Measurements from ENCODE around the gene TMEM88. TPM values are rescaled to one million over a fixed set of nuclear protein-coding genes. Genes with fewer than 3 reads are reported as not detected.

The TMEM88 gene
- total and polyA plus RNA-seq, 3 donors from 2014 or later = 4.6 to 7.4 (median 6.8) TPM

- Histone ChIP-seq H3K36me3 (ENCODE audit: low read depth, missing control alignments) (no peaks in the 10 kb centered on the region), H3K27ac (no peak overlapping the region), H3K27me3 (no peaks in the 10 kb centered on the region), H3K4me1 (peaks cover 18% of the 10 kb centered on the region), H3K4me3 (peak overlapping the region in 1 of 2 donors; percentile 8), H3K9me3 (no peaks in the 10 kb centered on the region)
- WGBS, 2 donors = 52 to 61% methylated on average over 15 to 20 of the region's 20 CpGs
- no peak for TF ChIP-seq POLR2A (IDR thresholded peaks at IDR 0.05)
- no peak for TF ChIP-seq CTCF (IDR thresholded peaks at IDR 0.05)
- no peak for DNase-seq
- intact Hi-C loops (cut with DNase I; ENCODE audit: low total_unique reads) = no loop called here
Observed at GRCh38 chr17:7852262-7852670, 2.6 kb upstream of the TMEM88 start.

- peaks cover 18% of the 10 kb centered on the region for H3K4me1 ChIP-seq
- no peak overlapping the region for H3K4me3 ChIP-seq
- WGBS, 2 donors = 38 to 67% methylated on average over 12 to 46 of the region's 51 CpGs
- TF ChIP-seq CTCF (IDR thresholded peaks at IDR 0.05) (no peak), POLR2A (IDR thresholded peaks at IDR 0.05) (no peak)
- no peaks in the 10 kb centered on the region for H3K9me3 ChIP-seq
- DNase-seq = no peak
- intact Hi-C loops (cut with DNase I; ENCODE audit: low total_unique reads) = no loop called here
- no peaks in the 10 kb centered on the region for H3K27me3 ChIP-seq
- H3K27ac ChIP-seq = no peak overlapping the region
- H3K36me3 ChIP-seq (ENCODE audit: low read depth, missing control alignments) = no peaks in the 10 kb centered on the region
Observed at GRCh38 chr17:7852919-7853690, 1.8 kb upstream of the TMEM88 start.

- Histone ChIP-seq H3K36me3 (ENCODE audit: low read depth, missing control alignments) (no peaks in the 10 kb centered on the region), H3K27me3 (no peaks in the 10 kb centered on the region), H3K4me1 (peaks cover 23% of the 10 kb centered on the region), H3K27ac (no peak overlapping the region), H3K9me3 (no peaks in the 10 kb centered on the region), H3K4me3 (no peak overlapping the region)
- intact Hi-C loops (cut with DNase I; ENCODE audit: low total_unique reads) = no loop called here
- DNase-seq = no peak
- TF ChIP-seq CTCF (IDR thresholded peaks at IDR 0.05) (no peak), POLR2A (IDR thresholded peaks at IDR 0.05) (no peak)
- 56 to 65% methylated on average over 21 of the region's 21 CpGs for WGBS, 2 donors
Observed at GRCh38 chr17:7853691-7854038, 1.2 kb upstream of the TMEM88 start.

- H3K9me3 ChIP-seq = no peaks in the 10 kb centered on the region
- 58% methylated on average over 31 of the region's 31 CpGs for WGBS, 2 donors
- peaks cover 26% of the 10 kb centered on the region for H3K4me1 ChIP-seq
- TF ChIP-seq CTCF (IDR thresholded peaks at IDR 0.05) (no peak), POLR2A (IDR thresholded peaks at IDR 0.05) (no peak)
- H3K4me3 ChIP-seq = no peak overlapping the region
- intact Hi-C loops (cut with DNase I; ENCODE audit: low total_unique reads) = no loop called here
- no peak overlapping the region for H3K27ac ChIP-seq
- no peaks in the 10 kb centered on the region for H3K27me3 ChIP-seq
- H3K36me3 ChIP-seq (ENCODE audit: low read depth, missing control alignments) = no peaks in the 10 kb centered on the region
- DNase-seq = no peak
Observed at GRCh38 chr17:7854078-7854777, 638 bp upstream of the TMEM88 start.

All from testis (tissue), 3 donors.